ENCODE data around the gene PHLDB1. TPM values are rescaled to one million over a fixed set of nuclear protein-coding genes. Genes with fewer than 3 reads are reported as not detected.

PHLDB1 gene
- total and polyA plus RNA-seq, 2 donors (not counting 3 experiments of a cell fraction or from before 2014, with no cell fraction given): 99.7 to 183 TPM

GRCh38 chr11:118650366-118650765, 43.0 kb downstream of the PHLDB1 start:
- no peak overlapping the region for H3K9ac ChIP-seq (replicated peaks; ENCODE audit: extremely low read depth, insufficient read depth, low read length)
- no peaks in the 10 kb centered on the region for H3K27me3 ChIP-seq (ENCODE audit: control insufficient read depth in 2 of 2, insufficient read depth in 2 of 2, low read length in 2 of 2)
- H4K20me1 ChIP-seq (replicated peaks; ENCODE audit: control insufficient read depth, extremely low read depth, insufficient read depth, low read length): no peaks in the 10 kb centered on the region
- no peaks in the 10 kb centered on the region for H3K9me1 ChIP-seq (replicated peaks; ENCODE audit: control insufficient read depth, extremely low read depth, insufficient read depth, low read length)
- H3K4me3 ChIP-seq (replicated peaks in 1 of 3; ENCODE audit: insufficient read depth in 1 of 3, low read depth in 1 of 3, low read length in 3 of 3): no peak overlapping the region
- FAIRE-seq (no peak), DNase-seq (ENCODE audit: low read depth, low spot score) (no peak)
- no peaks in the 10 kb centered on the region for H3K9me3 ChIP-seq (replicated peaks; ENCODE audit: control insufficient read depth, insufficient read depth, low read length)
- ChIA-PET CTCF (interaction anchor here (0.6 to 1.4 kb wide), 2 partner anchors 29 to 56 kb away, joined by 3 to 4 read pairs; no protein-coding TSS in a partner anchor), POLR2A (no interaction called here)
- no peaks in the 10 kb centered on the region for H3K79me2 ChIP-seq (ENCODE audit: control insufficient read depth, insufficient read depth, low read length)
- H3K4me1 ChIP-seq (ENCODE audit: control insufficient read depth, extremely low read depth, insufficient read depth, low read length): no peaks in the 10 kb centered on the region
- no peak for TF ChIP-seq JUN (IDR thresholded peaks at IDR 0.05; ENCODE audit: borderline replicate concordance, insufficient read depth, insufficient read length, low read depth)
- TF ChIP-seq CTCF (IDR thresholded peaks at IDR 0.05; ENCODE audit: extremely low read depth in 1 of 2, insufficient read depth in 1 of 2, low read depth in 1 of 2, low read length in 2 of 2): no peak
- TF ChIP-seq EZH2 (IDR thresholded peaks at IDR 0.05; ENCODE audit: borderline replicate concordance, low read depth, low read length, severe bottlenecking): no peak
- no peak for TF ChIP-seq MYC (IDR thresholded peaks at IDR 0.05; ENCODE audit: low read depth, low read length)
- TF ChIP-seq POLR2A (IDR thresholded peaks at IDR 0.05; ENCODE audit: low read depth, low read length): no peak
- no peak for TF ChIP-seq GATA2 (IDR thresholded peaks at IDR 0.05; ENCODE audit: insufficient read depth, insufficient read length, low read depth, low read length)
- TF ChIP-seq POLR2AphosphoS5 (IDR thresholded peaks at IDR 0.05; ENCODE audit: insufficient read depth, low read depth, low read length): no peak
- TF ChIP-seq MAX (IDR thresholded peaks at IDR 0.05; ENCODE audit: insufficient read depth, insufficient read length): no peak
- TF ChIP-seq FOS (IDR thresholded peaks at IDR 0.05; ENCODE audit: borderline replicate concordance, insufficient read depth, low read length): no peak
- intact Hi-C loops (cut with micrococcal nuclease): no loop called here
- dilution Hi-C loops (cut with MboI; ENCODE audit: extremely low pct_ligation_motif_present, low sequenced_read_pairs): no loop called here
- BruUV-seq (replicated peaks): no TSS peak
- no peak overlapping the region for H2AFZ ChIP-seq (ENCODE audit: low read depth, low read length)
- H3K4me2 ChIP-seq (ENCODE audit: insufficient read depth, low read length): no peak overlapping the region
- peaks cover 33 to 46% of the 10 kb centered on the region in 2 experiments for H3K36me3 ChIP-seq (ENCODE audit: control insufficient read depth in 2 of 2, extremely low read depth in 1 of 2, insufficient read depth in 2 of 2, low read length in 2 of 2)
- no peak overlapping the region for H3K27ac ChIP-seq (ENCODE audit: insufficient read depth, low read depth, low read length)
